Measurements from ENCODE around the gene MKRN2OS.

MKRN2OS gene

GRCh38 chr3:12568747-12569146 lies 23.4 kb upstream of the MKRN2OS start:
- Histone ChIP-seq H3K9me3 (ENCODE audit: insufficient read depth, low read length) (peaks cover 12% of the 10 kb centered on the region; the same call in 1 of the 2 replicates), H3K4me3 (ENCODE audit: low read length) (no peak overlapping the region), H3K27me3 (ENCODE audit: low read depth, low read length) (no peaks in the 10 kb centered on the region), H3K79me2 (ENCODE audit: low read length) (peaks cover 50% of the 10 kb centered on the region), H2AFZ (ENCODE audit: low read depth, low read length) (no peak overlapping the region), H3K27ac (ENCODE audit: low read length) (no peak overlapping the region), H3K4me1 (ENCODE audit: low read length) (0 out of 2 replicates have a peak, but pooled peaks cover 6% of the 10 kb centered on the region), H3K36me3 (replicated peaks; ENCODE audit: low read depth, low read length) (peaks cover 52% of the 10 kb centered on the region), H4K20me1 (ENCODE audit: insufficient read depth, low read length) (peaks cover 27% of the 10 kb centered on the region), H3K4me2 (ENCODE audit: low read length) (no peak overlapping the region), H3K9ac (ENCODE audit: low read length) (no peak overlapping the region)
- no peak for TF ChIP-seq CTCF (IDR thresholded peaks at IDR 0.05; ENCODE audit: low read depth, low read length)
- no peak for TF ChIP-seq EZH2phosphoT487 (IDR thresholded peaks at IDR 0.05; ENCODE audit: low read depth)

DNA sequence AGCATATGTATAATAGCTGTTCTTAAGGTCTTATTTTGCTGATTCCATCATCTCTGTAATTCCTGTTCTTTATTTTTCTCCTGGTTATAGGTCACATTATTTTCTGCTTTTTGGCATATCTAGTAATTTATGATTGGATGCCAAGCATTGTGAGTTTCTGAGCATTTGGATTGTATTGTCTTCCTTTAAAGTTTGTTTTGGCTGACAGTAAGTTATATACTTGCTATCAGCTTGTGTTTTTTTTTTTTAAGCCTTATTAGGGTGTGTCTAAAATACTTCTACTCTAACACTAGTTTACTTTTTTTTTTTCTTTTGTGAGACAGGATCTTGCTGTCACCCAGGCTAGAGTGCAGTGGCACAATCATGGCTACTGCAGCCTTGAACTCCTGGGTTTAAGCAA lies 21.7 kb upstream of the MKRN2OS start:
- peaks cover 44% of the 10 kb centered on the region for H3K36me3 ChIP-seq (replicated peaks; ENCODE audit: low read depth, low read length)
- H3K4me3 ChIP-seq (ENCODE audit: low read length), result no peak overlapping the region
- no peak overlapping the region for H3K27ac ChIP-seq (ENCODE audit: low read length)
- H3K4me2 ChIP-seq (ENCODE audit: low read length), result no peak overlapping the region
- H3K9me3 ChIP-seq (ENCODE audit: insufficient read depth, low read length), result peaks cover 12% of the 10 kb centered on the region; the same call in 1 of the 2 replicates
- H4K20me1 ChIP-seq (ENCODE audit: insufficient read depth, low read length), result peaks cover 38% of the 10 kb centered on the region
- peaks cover 66% of the 10 kb centered on the region for H3K79me2 ChIP-seq (ENCODE audit: low read length)
- H3K27me3 ChIP-seq (ENCODE audit: low read depth, low read length), result no peaks in the 10 kb centered on the region
- H3K4me1 ChIP-seq (ENCODE audit: low read length), result 0 out of 2 replicates have a peak, but pooled peaks cover 6% of the 10 kb centered on the region
- no peak overlapping the region for H2AFZ ChIP-seq (ENCODE audit: low read depth, low read length)
- TF ChIP-seq CTCF (IDR thresholded peaks at IDR 0.05; ENCODE audit: low read depth, low read length) (no peak), EZH2phosphoT487 (IDR thresholded peaks at IDR 0.05; ENCODE audit: low read depth) (no peak)
- no peak overlapping the region for H3K9ac ChIP-seq (ENCODE audit: low read length)

- Histone ChIP-seq H3K4me3 (ENCODE audit: low read length) (no peak overlapping the region), H2AFZ (ENCODE audit: low read depth, low read length) (no peak overlapping the region), H3K9me3 (ENCODE audit: insufficient read depth, low read length) (peaks cover 12% of the 10 kb centered on the region; the same call in 1 of the 2 replicates), H3K4me1 (ENCODE audit: low read length) (peaks cover 12% of the 10 kb centered on the region), H3K4me2 (ENCODE audit: low read length) (no peak overlapping the region), H3K36me3 (replicated peaks; ENCODE audit: low read depth, low read length) (peaks cover 25% of the 10 kb centered on the region), H3K27ac (ENCODE audit: low read length) (no peak overlapping the region), H3K27me3 (ENCODE audit: low read depth, low read length) (no peaks in the 10 kb centered on the region), H4K20me1 (ENCODE audit: insufficient read depth, low read length) (peaks cover 66% of the 10 kb centered on the region), H3K9ac (ENCODE audit: low read length) (no peak overlapping the region), H3K79me2 (ENCODE audit: low read length) (peaks cover 98% of the 10 kb centered on the region)
- no peak for TF ChIP-seq EZH2phosphoT487 (IDR thresholded peaks at IDR 0.05; ENCODE audit: low read depth)
- TF ChIP-seq CTCF (IDR thresholded peaks at IDR 0.05; ENCODE audit: low read depth, low read length), result no peak
Observed at GRCh38 chr3:12562451-12562850, 17.2 kb upstream of the MKRN2OS start.

DNA sequence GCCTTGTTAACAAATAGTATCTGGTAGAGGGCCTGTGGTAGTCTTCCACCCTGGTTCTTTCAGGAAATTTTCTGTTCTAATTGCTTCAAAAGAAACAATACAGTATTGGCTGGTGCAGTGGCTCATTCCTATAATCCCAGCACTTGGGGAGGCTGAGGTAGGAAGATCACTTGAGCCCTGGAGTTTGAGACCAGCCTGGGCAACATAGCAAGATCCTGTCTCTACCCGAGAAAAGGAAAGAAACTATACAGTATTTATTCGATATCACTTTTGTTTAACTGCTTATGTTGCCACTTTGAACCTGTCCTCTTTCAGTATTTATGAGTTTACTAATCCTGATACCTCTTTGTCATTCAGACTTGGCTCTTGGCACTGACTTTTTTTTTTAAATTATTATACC lies 16.1 kb upstream of the MKRN2OS start:
- TF ChIP-seq CTCF (IDR thresholded peaks at IDR 0.05; ENCODE audit: low read depth, low read length) (no peak), EZH2phosphoT487 (IDR thresholded peaks at IDR 0.05; ENCODE audit: low read depth) (no peak)
- no peak overlapping the region for H3K27ac ChIP-seq (ENCODE audit: low read length)
- no peak overlapping the region for H3K9ac ChIP-seq (ENCODE audit: low read length)
- peaks cover 19% of the 10 kb centered on the region for H3K36me3 ChIP-seq (replicated peaks; ENCODE audit: low read depth, low read length)
- H2AFZ ChIP-seq (ENCODE audit: low read depth, low read length), result no peak overlapping the region
- H3K9me3 ChIP-seq (ENCODE audit: insufficient read depth, low read length), result 0 out of 2 replicates have a peak, but pooled peaks cover 7% of the 10 kb centered on the region
- H3K27me3 ChIP-seq (ENCODE audit: low read depth, low read length), result no peaks in the 10 kb centered on the region
- peaks cover 12% of the 10 kb centered on the region for H3K4me1 ChIP-seq (ENCODE audit: low read length)
- H3K79me2 ChIP-seq (ENCODE audit: low read length), result peaks cover 93% of the 10 kb centered on the region
- no peak overlapping the region for H3K4me2 ChIP-seq (ENCODE audit: low read length)
- peaks cover 63% of the 10 kb centered on the region for H4K20me1 ChIP-seq (ENCODE audit: insufficient read depth, low read length)
- H3K4me3 ChIP-seq (ENCODE audit: low read length), result no peak overlapping the region

All from OCI-LY3 (cell line).